ENCODE results near the gene C16orf82.

The C16orf82 gene

DNA sequence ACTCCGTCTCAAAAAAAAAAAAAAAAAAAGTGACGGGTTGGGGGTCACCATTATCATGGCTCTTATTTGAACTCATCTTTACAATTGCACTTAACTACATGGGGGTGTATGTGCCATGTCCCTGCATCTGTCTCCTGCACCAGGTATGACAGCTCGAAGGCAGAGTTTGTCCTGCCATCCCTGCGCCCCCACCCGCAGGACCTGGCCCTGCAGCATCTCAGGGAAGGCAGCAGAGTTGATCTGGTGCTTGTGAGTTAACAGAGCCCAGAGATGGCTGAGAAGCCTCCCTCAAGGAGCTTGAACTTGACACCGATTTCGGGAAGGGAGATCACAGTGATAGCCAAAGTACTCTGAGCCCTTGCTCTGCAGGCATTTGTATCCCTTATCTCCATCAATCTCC lies 44.8 kb downstream of the C16orf82 start:
- FAIRE-seq (no peak), DNase-seq (ENCODE audit: insufficient read length) (no peak)
- no peak for TF ChIP-seq POLR2A (IDR thresholded peaks at IDR 0.05; ENCODE audit: low read depth, low read length)
- TF ChIP-seq POLR2AphosphoS5 (IDR thresholded peaks at IDR 0.05; ENCODE audit: low read depth, low read length): no peak
- TF ChIP-seq TAF1 (IDR thresholded peaks at IDR 0.05; ENCODE audit: borderline replicate concordance, low read depth, low read length): no peak

DNA sequence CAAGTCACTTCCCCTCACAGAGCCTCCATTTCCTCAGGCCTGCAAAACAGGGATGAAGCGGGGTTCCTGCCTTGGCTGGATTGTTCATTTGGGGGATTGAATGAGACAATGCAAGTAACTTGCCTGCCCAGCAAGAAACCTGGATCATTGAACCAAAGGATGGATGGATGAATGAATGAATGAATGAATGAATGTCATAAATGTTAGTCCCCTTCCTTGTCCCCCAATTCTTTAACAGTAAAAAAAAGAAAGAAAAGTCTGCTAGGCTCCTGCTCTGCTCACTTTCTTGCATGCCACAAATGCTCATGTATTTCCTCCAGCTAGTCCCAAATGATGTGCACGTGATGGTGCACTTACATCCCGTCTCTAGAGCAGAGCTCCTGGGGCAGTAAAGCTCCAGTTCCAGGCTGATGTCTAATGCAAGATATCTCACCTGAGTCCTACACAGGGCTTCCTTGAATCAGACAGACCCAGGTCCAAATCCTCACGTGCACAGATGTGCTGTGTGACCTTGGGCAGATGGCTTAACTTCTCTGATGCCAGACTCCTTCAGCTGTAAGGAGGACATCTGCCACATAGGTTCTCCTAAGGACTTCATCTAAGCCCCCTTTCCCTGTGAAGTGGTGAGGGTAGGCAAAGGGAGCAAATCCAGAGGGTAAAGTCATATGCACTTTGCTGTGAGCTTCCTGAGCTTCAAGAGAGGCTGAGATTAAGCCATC lies 45.5 kb downstream of the C16orf82 start:
- DNase-seq (ENCODE audit: insufficient read length) (no peak), FAIRE-seq (no peak)
- TF ChIP-seq POLR2A (IDR thresholded peaks at IDR 0.05; ENCODE audit: low read depth, low read length) (no peak), POLR2AphosphoS5 (IDR thresholded peaks at IDR 0.05; ENCODE audit: low read depth, low read length) (no peak), TAF1 (IDR thresholded peaks at IDR 0.05; ENCODE audit: borderline replicate concordance, low read depth, low read length) (no peak)

DNA sequence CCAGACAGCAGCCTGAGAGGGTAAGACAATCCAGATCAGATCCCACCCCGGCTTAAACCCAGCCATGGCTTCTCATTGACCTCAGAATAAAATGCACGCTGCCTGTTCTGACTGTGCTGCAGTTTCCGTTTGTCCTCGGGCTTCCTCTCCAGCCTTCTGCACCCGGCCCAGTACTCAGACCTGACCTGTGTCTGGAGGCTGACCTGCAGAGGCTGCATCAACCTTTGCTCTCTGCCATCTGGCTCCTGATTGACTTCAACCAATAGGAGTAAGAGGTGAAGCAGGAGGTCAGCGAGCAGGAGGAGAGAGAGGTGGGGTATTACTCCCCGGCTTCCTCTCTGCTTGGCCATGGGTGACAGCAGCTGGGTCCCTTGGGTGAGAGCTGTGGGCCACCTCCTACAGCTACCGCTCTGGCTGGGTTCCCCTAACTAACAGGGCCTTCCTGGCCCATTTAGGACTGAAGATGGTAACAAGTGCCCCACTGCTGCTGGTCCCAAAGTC lies 46.7 kb downstream of the C16orf82 start:
- TF ChIP-seq POLR2A (IDR thresholded peaks at IDR 0.05; ENCODE audit: low read depth, low read length): no peak
- TF ChIP-seq POLR2AphosphoS5 (IDR thresholded peaks at IDR 0.05; ENCODE audit: low read depth, low read length): no peak
- no peak for TF ChIP-seq TAF1 (IDR thresholded peaks at IDR 0.05; ENCODE audit: borderline replicate concordance, low read depth, low read length)
- peak; percentile 48 for FAIRE-seq
- DNase-seq (ENCODE audit: insufficient read length): no peak

DNA sequence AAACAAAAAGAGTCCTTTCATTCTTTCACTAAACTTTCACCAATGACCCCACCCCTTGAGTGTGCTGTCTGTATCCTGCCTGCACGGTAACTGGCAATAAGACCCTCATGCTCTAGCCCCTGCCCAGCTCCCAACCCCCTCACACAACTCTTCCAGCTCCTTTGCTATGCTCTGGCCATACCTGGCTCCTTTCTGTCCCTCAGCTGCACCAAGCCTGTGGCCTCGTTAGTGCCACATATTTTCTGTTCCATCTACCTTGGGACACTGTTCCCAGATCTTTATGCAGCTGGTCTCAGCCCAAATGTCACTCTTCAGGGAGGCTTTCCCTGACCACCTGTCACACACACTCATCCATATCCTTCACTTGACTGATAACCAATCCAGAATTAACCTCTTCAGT lies 47.3 kb downstream of the C16orf82 start:
- TF ChIP-seq TAF1 (IDR thresholded peaks at IDR 0.05; ENCODE audit: borderline replicate concordance, low read depth, low read length) (no peak), POLR2AphosphoS5 (IDR thresholded peaks at IDR 0.05; ENCODE audit: low read depth, low read length) (no peak), POLR2A (IDR thresholded peaks at IDR 0.05; ENCODE audit: low read depth, low read length) (no peak)
- FAIRE-seq (no peak), DNase-seq (ENCODE audit: insufficient read length) (no peak)

DNA sequence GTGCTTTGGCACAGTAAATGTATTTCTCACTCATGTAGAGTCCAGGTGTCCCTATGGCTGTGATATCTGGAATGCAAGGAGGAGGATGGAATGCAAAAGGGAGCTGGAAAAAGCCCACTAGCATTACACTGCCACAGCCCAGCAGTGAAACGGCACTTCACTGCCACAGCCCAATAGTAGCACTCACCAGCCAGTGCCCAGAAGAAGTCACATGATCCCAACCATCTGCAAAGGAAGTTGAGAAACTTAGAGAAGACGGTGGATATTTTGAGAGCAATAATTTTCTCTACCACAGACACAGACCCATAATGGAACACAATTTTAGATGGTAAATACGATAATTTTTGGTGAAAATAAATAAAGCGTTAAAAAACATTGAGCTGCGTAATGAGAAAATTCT lies 51.8 kb downstream of the C16orf82 start:
- DNase-seq (ENCODE audit: insufficient read length) (no peak), FAIRE-seq (no peak)
- TF ChIP-seq POLR2AphosphoS5 (IDR thresholded peaks at IDR 0.05; ENCODE audit: low read depth, low read length): no peak
- TF ChIP-seq POLR2A (IDR thresholded peaks at IDR 0.05; ENCODE audit: low read depth, low read length): no peak
- TF ChIP-seq TAF1 (IDR thresholded peaks at IDR 0.05; ENCODE audit: borderline replicate concordance, low read depth, low read length): no peak
